GM21526 (cell line): Measurements from ENCODE around the gene AKR1A1.

Experiments
- ATAC-seq: cut with Tn5 transposase; IDR thresholded peaks from one replicate; pipeline ENCODE4 v1.9.1; 2021; ENCODE audit warnings: moderate library complexity; ENCODE audit not compliant: unreplicated experiment, low FRiP score

The AKR1A1 gene

DNA sequence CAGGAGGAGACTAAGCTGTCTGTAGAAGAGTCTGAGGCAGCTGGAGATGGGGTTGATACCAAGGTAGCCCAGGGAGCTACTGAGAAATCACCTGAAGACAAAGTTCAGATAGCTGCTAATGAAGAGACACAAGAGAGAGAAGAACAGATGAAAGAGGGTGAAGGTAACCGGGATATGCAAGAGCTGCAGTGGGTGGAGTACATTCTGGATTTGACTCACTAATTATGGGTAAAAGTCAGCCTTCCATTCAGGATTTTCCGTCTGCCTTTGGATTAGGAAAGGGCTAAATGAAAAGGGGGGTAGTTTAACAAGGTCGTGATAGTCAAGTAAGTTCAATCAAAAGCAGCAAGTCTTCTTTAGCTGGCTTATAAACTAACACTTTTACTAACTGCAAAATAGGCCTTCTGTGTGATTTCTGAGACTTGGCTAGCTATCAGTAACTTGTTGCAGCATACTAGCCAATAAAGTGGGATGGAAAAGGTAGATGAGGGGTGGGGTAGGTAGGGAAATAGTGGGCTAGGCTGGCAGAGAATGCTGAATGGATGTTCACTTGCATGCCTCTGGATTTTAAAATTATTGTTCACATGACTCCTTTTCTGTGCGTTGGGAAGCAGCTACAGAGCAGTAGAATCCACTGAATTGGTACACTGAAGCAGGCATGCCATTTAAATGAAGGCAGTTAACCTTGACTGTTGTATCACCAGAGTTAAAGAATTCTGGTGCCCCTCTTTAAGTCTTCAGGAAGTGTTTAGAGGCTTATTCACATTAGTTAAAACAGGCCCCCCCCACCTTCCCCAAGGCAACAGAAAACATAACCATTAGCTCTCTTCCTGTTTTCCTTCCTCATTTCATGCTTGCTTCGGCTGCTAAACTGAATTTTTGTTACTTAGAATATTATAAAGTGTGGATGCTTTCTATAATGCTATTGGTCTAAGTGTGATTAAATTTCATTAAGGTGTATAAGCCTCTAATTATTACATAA is 57.8 kb downstream of the AKR1A1 start:
- ATAC-seq, result no peak

DNA sequence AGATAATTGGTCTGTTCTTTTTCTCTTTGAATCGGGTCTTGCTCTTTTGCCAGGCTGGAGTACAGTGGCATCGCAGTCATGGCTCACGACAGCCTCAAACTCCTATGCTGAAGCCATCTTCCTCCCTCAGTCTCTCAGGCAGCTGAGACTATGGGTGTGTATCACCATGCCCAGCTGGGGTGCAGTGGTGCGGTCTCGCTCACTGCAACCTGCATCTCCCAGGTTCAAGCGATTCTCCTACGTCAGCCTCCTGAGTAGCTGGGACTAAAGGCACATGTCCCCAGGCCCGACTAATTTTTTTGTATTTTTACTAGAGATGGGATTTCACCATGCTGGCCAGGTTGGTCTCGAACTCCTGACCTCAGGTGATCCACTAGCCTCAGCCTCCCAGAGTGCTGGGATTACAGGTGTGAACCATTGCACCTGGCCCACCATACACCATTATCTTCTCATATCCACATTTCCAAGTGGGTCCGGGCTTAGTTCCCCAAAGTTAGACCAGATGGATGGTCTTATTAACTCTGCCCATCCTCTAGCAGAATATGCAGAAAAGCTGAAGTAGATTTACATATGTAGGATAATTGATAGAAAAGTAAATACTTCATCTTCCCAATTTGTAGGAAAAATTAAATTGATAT is 60.1 kb downstream of the AKR1A1 start:
- no peak for ATAC-seq

DNA sequence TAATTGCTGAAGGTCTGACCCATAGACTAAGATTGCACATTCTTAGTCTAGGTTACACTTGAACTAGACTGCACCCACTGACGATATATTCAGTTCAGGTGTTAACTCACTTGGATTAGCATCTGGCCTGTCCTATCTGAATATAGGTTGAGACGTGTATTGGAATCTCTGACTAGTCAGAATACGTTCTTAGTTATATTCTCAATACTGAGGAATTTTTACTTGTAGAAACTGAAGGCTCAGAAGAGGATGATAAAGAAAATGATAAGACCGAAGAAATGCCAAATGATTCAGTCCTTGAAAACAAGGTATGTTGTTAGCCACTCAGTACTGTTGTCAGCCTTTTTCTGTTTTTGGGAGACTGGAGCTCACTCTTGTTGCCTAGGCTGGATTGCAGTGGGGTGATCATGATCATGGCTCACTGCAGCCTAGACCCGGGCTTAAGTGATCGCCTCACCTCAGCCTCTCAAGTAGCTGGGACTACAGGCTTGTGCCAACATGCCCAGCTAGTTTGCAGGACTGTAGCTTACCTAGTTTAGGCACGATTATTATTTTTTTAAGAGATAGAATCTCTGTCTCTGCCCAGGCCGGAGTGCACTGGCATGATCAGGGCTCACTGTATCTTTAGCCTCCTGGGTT is 62.4 kb downstream of the AKR1A1 start:
- no peak for ATAC-seq

DNA sequence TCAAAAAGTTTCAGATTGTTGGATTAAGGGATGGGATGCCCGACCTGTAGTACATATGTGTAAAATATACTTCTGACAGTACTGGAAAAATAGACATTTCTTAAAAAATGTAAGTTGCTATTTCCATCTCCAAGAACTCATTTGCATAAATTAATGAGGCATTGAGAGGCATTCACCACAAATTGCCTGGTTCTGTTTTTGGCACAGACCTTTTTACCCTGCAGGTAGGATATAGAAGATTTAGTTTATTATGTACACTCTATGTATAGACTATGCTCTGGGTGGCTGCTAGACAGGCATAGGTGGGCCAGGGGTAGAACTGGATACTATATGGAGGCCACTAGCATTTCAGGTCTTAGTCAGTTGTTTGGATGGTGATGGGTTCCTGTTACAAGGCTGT is 65.3 kb downstream of the AKR1A1 start:
- ATAC-seq, result no peak

DNA sequence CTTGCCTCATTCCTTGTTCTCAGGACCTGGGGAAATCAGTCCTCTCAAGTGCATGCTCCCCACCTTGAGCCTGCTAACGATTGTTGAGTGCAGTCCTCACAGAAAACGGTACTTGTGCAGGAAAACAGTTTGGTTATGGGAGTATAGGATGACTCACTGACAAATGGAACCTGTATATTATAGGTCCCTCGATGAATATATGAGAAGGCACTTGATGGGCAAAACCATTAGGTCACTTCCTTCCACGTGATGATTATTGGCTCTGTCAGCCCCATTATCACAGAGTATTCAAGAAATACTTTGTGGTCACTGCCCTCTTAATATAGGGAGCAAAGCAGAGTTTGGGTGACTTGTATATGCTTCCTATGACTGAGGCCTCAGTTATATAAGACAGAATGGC is 67.0 kb downstream of the AKR1A1 start:
- ATAC-seq, result no peak

DNA sequence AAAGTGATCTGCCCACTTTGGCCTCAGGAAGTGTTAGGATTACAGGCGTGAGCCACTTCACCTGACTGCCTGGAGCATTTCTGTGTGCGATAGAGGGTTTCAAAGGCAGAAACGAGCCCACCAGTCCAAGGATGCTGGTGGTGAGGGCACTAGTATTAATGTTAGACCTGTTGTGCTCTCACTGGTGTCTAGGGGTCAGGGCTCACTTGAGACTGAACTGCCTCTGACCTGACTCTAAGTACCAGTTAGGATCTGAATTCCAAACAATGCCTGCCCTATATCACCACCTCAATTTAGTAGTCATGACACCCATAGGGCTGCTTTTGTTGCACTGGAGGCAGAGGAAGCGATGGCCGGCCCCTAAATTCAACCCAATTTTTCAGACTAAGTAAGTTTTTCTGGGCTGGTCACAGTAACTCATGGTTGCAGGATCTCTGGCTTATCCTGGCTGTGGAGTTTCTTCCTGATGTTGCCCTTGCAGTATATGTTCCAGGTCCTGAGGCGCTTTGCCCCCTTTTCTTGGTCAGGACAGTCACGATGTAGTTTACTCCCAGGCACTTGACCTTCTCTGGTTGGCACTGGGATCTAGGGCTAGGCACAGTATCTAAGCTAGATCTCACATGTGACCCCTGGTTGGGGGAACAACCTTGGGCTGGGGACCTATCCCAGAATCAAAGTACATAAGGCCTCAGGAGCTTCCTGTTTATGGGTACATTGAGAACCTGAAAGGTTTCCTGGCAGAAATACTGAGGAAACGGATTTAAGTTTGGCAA is 68.7 kb downstream of the AKR1A1 start:
- ATAC-seq, result no peak
